Measurements from ENCODE around the gene HMGCLL1. TPM values are rescaled to one million over a fixed set of nuclear protein-coding genes. Genes with fewer than 3 reads are reported as not detected.

The HMGCLL1 gene
- total and polyA plus RNA-seq, 4 donors, result 0.24 to 0.93 (median 0.66) TPM

DNA sequence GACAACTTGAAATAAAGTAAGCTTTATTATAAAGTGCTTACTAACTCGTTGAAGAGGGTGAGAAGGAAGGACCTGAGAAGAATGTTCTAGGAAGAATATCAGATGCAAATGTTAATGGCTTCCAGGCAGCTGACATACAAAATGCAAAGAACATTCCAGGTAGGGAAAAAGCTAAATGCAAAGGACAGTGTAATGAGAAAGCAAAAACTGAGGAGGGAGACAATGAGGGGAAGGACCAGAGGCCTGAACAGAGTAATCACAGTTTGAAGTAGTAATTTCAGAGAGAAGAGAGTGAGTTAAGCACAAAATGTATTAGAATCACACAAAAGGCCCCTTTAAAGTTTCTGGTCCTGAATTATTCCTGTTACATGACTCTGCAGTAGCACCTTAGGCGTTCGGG lies 81.3 kb downstream of the HMGCLL1 start (continued):
- no peak for TF ChIP-seq MAX (IDR thresholded peaks at IDR 0.05)
- TF ChIP-seq HNF4A (conservative IDR thresholded peaks at IDR 0.05), result no peak

GRCh38 chr6:55496201-55496600 lies 82.8 kb downstream of the HMGCLL1 start:
- H3K9me3 ChIP-seq (ENCODE audit: control insufficient read depth in 4 of 4, low read length in 3 of 4), result no peaks in the 10 kb centered on the region
- WGBS, result 86% methylated on average over 1 of the region's 1 CpG
- H3K27ac ChIP-seq (ENCODE audit: low read depth in 1 of 2, low read length in 2 of 2), result no peak overlapping the region
- DNase-seq (ENCODE audit: low spot score), result no peak
- no peaks in the 10 kb centered on the region for H3K4me1 ChIP-seq (ENCODE audit: control insufficient read depth in 4 of 4, insufficient read depth in 4 of 4, low read length in 3 of 4)
- H3K36me3 ChIP-seq (ENCODE audit: control insufficient read depth in 4 of 4, insufficient read depth in 3 of 4, low read depth in 1 of 4, low read length in 3 of 4), result no peaks in the 10 kb centered on the region
- no peak overlapping the region for H3K9ac ChIP-seq (ENCODE audit: low read depth in 1 of 2, low read length in 2 of 2)
- H3K4me3 ChIP-seq (ENCODE audit: low read depth in 1 of 3, low read length in 3 of 3), result no peak overlapping the region
- no peaks in the 10 kb centered on the region for H3K27me3 ChIP-seq (ENCODE audit: control insufficient read depth in 4 of 4, insufficient read depth in 4 of 4, low read length in 3 of 4)
- TF ChIP-seq HNF4A (conservative IDR thresholded peaks at IDR 0.05) (no peak), REST (IDR thresholded peaks at IDR 0.05) (no peak), GABPA (IDR thresholded peaks at IDR 0.05 in 1 of 2, conservative IDR thresholded peaks at IDR 0.05 in 1 of 2) (no peak), TAF1 (conservative IDR thresholded peaks at IDR 0.05) (no peak), RAD21 (IDR thresholded peaks at IDR 0.05) (no peak)

DNA sequence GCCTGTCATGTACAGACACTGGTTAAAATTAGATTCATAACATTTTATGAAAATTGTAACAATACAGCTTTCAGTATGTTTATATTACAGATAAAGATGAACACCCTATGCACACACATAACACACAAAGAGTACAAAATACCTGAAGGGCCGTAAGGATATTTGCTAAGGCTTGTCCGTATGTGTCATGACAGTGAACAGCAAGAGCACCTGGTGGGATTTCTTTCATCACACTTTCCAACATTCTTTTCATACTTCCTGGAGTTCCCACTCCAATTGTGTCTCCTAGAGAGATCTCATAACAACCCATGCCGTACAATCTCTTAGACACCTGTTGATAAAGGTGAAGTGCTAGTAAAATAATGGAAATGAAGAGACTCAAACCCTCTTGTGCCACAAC lies 83.7 kb downstream of the HMGCLL1 start:
- no peaks in the 10 kb centered on the region for H3K36me3 ChIP-seq (ENCODE audit: control insufficient read depth in 4 of 4, insufficient read depth in 3 of 4, low read depth in 1 of 4, low read length in 3 of 4)
- H3K4me1 ChIP-seq (ENCODE audit: control insufficient read depth in 4 of 4, insufficient read depth in 4 of 4, low read length in 3 of 4), result no peaks in the 10 kb centered on the region
- DNase-seq (ENCODE audit: low spot score), result no peak
- no peak for TF ChIP-seq RXRA (IDR thresholded peaks at IDR 0.05)
- TF ChIP-seq CTCF (IDR thresholded peaks at IDR 0.05; ENCODE audit: low read depth, low read length, missing input control), result no peak
- no peak for TF ChIP-seq RAD21 (IDR thresholded peaks at IDR 0.05)
- WGBS, result 65% methylated on average over 3 of the region's 3 CpGs
- H3K4me3 ChIP-seq (ENCODE audit: low read depth in 1 of 3, low read length in 3 of 3), result no peak overlapping the region
- H3K27ac ChIP-seq (ENCODE audit: low read depth in 1 of 2, low read length in 2 of 2), result no peak overlapping the region
- H3K27me3 ChIP-seq (ENCODE audit: control insufficient read depth in 4 of 4, insufficient read depth in 4 of 4, low read length in 3 of 4), result no peaks in the 10 kb centered on the region
- H3K9me3 ChIP-seq (ENCODE audit: control insufficient read depth in 4 of 4, low read length in 3 of 4), result no peaks in the 10 kb centered on the region
- H3K9ac ChIP-seq (ENCODE audit: low read depth in 1 of 2, low read length in 2 of 2), result no peak overlapping the region

DNA sequence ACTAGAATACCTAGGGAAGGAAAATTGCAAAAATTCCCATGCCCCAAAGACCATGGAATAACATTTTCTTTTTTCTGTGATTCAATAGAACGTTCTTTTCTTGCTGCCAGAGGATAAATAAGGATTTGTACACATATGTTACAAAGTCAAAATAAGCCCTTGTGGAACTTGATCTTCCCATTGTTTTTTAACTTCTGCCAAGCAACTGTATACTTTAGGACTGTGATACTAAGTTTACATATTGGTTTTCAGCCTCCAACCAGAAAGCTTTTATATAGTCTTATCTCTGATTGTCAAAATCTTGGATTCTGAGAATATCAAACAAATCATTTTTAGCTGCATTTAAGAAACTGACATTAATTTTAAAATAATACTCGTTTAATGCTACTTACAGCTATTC lies 84.6 kb downstream of the HMGCLL1 start:
- H3K9me3 ChIP-seq (ENCODE audit: control insufficient read depth in 4 of 4, low read length in 3 of 4), result no peaks in the 10 kb centered on the region
- H3K4me1 ChIP-seq (ENCODE audit: control insufficient read depth in 4 of 4, insufficient read depth in 4 of 4, low read length in 3 of 4), result no peaks in the 10 kb centered on the region
- WGBS, result 39% methylated on average over 2 of the region's 2 CpGs
- no peak for DNase-seq (ENCODE audit: low spot score)
- no peaks in the 10 kb centered on the region for H3K27me3 ChIP-seq (ENCODE audit: control insufficient read depth in 4 of 4, insufficient read depth in 4 of 4, low read length in 3 of 4)
- H3K36me3 ChIP-seq (ENCODE audit: control insufficient read depth in 4 of 4, insufficient read depth in 3 of 4, low read depth in 1 of 4, low read length in 3 of 4), result no peaks in the 10 kb centered on the region
- no peak overlapping the region for H3K9ac ChIP-seq (ENCODE audit: low read depth in 1 of 2, low read length in 2 of 2)
- H3K27ac ChIP-seq (ENCODE audit: low read depth in 1 of 2, low read length in 2 of 2), result no peak overlapping the region
- no peak overlapping the region for H3K4me3 ChIP-seq (ENCODE audit: low read depth in 1 of 3, low read length in 3 of 3)
- TF ChIP-seq YY1 (IDR thresholded peaks at IDR 0.05) (no peak), HNF4G (IDR thresholded peaks at IDR 0.05) (no peak), CTCF (IDR thresholded peaks at IDR 0.05; ENCODE audit: low read depth, low read length, missing input control) (no peak), GABPA (IDR thresholded peaks at IDR 0.05 in 1 of 2, conservative IDR thresholded peaks at IDR 0.05 in 1 of 2) (no peak), FOXA2 (IDR thresholded peaks at IDR 0.05) (no peak), MAX (IDR thresholded peaks at IDR 0.05) (no peak), EGR1 (IDR thresholded peaks at IDR 0.05; ENCODE audit: low read depth in 2 of 2) (no peak), RAD21 (IDR thresholded peaks at IDR 0.05) (no peak), TAF1 (conservative IDR thresholded peaks at IDR 0.05) (no peak)
- TF ChIP-seq, protein P1, sequence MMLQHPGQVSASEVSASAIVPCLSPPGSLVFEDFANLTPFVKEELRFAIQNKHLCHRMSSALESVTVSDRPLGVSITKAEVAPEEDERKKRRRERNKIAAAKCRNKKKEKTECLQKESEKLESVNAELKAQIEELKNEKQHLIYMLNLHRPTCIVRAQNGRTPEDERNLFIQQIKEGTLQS (IDR thresholded peaks at IDR 0.05), result no peak
